NCI-H2196 (cell line): ENCODE data around the gene TTC27.
"Not testable (repeated sequence)": the region's sequence is repeated elsewhere in the genome, so short reads cannot be mapped to it uniquely, and the experiment has no call there.

Experiments
- DNase-seq: peaks from one replicate; lab custom pipeline; 2025; ENCODE audit not compliant: unreplicated experiment; lab: John Stamatoyannopoulos, UW

Gene TTC27

GRCh38 chr2:32627814-32628579 is at the start of gene TTC27:
Gene TTC27 (plus strand): TSS chr2:32628050. CDS start chr2:32628293, 243 bp downstream.
- DNase-seq: peak; percentile 93

GRCh38 chr2:32591669-32592463 is 36.0 kb upstream of the TTC27 start:
- DNase-seq: no peak

DNA sequence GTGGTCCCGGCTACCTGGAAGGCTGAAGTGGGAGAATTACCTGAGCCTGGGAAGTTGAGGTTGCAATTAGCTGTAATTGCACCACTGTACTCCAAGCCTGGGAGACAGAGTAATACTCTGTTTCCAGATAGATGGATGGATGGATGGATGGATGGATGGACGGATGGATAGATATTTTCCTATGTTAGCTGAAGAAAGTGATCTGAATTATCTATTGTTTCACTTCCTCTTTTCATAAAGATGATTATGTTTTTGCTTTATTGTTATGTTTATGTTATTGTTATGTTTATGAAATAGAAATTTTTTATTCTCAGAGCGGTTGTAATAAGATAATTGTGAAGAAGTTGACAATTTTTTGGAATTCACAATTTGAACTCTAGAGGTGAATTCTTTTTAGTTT is 33.3 kb upstream of the TTC27 start:
- DNase-seq: no peak

- DNase-seq: no peak
Observed at GRCh38 chr2:32611366-32611765, 16.5 kb upstream of the TTC27 start.

GRCh38 chr2:32611771-32612170 is 16.1 kb upstream of the TTC27 start:
- DNase-seq: no peak

GRCh38 chr2:32614084-32614483 is 13.8 kb upstream of the TTC27 start:
- no peak for DNase-seq

GRCh38 chr2:32617599-32618189 is 10.2 kb upstream of the TTC27 start:
- DNase-seq: no peak

GRCh38 chr2:32622570-32623310 is 5.1 kb upstream of the TTC27 start:
- DNase-seq: no peak

- DNase-seq: no peak
Observed at GRCh38 chr2:32623311-32623706, 4.5 kb upstream of the TTC27 start.

- DNase-seq: no peak
Observed at GRCh38 chr2:32624812-32625211, 3.0 kb upstream of the TTC27 start.

DNA sequence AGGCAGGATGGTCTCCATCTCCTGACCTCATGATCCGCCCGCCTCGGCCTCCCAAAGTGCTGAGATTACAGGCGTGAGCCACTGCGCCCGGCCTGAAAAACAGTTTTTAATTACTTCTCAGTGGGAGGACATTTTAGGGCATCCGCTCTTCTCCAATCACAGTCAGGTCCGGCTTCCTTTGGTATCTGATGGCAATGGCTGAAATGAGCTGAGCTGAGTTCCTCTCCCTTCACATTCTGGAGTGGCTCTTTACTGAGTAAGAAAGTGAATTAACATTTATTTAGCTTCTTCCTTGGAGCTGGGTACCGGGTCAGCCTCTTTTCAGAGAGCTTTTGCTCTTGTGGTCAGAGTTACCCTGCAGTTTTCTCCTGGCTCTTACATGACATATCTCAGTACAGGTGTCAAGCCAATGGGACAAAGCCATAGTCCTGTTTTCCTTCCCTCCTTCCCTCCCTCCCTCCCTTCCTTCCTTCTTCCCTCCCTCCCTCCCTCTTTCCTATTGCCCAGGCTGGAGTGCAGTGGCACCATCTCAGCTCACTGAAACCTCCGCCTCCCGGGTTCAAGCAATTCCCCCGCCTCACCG is 1.1 kb upstream of the TTC27 start:
- DNase-seq: no peak

GRCh38 chr2:32627441-32627813 is 423 bp upstream of the TTC27 start:
- no peak for DNase-seq

GRCh38 chr2:32632089-32632488 is 4.2 kb downstream of the TTC27 start:
- no peak for DNase-seq

DNA sequence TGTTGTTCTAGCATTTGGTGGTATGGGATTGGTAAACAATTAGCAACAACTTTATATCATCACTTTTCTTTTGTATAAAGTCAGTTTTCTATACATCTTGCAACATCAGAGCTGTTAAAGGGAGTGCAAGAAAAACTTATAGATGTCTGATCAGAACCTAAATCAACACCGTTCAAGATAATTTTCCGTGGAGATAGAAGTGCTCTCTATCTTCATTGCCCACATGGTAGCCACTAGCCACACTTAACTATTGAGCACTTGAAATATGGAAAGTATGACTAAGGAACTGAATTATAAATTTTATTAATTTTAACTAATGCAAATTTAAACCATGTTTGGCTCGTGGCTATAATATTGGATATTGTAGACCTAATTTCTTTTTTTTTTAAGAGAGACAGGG is 5.2 kb downstream of the TTC27 start:
- no peak for DNase-seq

DNA sequence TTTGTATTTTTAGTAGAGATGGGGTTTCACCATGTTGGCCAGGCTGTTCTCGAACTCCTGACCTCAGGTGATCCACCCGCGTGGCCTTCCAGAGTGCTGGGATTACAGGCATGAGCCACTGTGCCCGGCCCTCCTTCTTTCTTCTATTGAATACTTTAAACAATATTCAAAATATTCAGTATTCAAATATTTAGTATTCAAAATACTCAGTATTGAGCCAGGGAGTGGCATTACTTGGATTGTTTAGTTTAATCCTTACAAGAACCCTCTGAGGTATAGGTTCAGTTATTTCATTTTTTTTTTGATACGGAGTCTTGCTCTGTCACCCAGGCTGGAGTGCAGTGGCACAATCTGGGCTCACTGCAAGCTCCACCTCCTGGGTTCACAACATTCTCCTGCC is 10.7 kb downstream of the TTC27 start:
- not testable (repeated sequence) for DNase-seq

DNA sequence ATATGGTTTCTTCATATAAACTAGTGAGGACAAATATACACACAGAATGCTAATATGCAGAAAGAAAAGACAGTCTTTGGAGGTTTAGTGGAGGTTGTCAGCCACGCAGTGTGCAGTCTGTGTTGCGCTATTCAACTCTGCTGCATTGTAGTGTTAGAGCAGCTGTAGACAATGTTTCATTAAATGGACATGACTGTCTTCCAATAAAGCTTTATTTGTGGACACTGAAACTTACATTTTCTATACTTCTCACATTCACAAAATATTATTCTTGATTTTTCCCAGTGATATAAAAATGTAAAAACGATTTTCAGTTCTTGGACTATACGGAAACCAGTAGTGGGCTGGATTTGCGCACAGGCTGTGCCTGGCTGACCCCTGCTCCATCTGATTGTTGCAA is 13.3 kb downstream of the TTC27 start:
- no peak for DNase-seq

DNA sequence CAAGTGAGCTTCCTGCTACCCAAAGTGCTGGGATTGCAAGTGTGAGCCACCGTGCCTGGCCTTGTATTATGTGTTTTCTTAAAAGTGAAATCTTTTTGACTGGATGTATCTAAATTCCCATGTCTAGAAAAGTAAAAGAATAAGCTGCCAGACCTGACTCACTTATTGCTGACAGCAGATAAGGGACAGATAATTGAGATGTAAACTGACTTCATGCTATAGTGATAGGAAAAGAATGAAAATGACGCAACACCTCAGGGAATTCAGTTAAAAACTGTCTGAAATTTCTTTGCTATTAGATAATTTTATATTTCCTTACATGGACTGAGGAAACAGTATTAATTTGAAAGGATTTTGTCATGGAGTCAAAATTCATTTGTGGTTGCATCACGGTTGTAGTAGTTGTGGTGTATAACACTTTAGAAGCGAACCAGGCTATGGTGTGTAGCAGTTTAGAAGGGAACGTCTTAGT is 19.4 kb downstream of the TTC27 start:
- no peak for DNase-seq

DNA sequence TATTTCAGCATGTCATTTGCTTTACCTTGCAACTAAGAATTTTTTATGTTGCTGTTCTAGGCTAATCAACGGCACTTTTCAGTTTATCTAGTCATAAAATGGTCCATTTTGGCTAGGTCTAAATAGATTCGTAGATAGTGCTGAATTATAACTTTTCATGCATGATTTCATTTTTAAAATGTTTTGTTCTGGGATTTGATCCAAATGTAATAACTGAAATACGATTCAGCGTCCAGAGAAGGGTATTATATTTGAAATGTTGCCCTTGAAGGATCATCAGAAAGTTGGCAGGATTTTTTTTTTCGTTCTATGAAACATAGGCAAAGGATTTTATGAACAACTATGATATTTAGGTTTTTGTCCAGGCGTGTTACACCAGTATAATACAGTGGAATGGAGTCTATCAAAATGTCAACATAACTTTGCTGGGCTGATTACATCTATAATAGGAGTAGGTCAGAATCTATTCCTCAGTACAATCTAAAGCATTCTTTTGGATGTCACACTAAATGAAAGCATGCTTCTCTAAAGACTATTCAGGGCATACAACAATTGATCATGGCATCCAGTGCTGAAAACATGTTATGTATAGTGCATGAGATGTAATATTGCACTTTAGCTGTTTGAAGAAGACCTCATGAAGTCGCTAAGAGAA is 24.8 kb downstream of the TTC27 start:
- DNase-seq: peak; percentile 68

GRCh38 chr2:32656069-32656468 is 28.2 kb downstream of the TTC27 start:
- DNase-seq: no peak

- no peak for DNase-seq
Observed at GRCh38 chr2:32663864-32664263, 36.0 kb downstream of the TTC27 start.
